ENCODE measurements around the gene RXRB.
A peak's percentile ranks its signal among the peaks of the same experiment; 100 is the strongest.
"Not testable (repeated sequence)": the region's sequence is repeated elsewhere in the genome, so short reads cannot be mapped to it uniquely, and the experiment has no call there.

Gene RXRB

GRCh38 chr6:33236328-33236727 is 35.9 kb upstream of the RXRB start:
- no peaks in the 10 kb centered on the region for H4K20me1 ChIP-seq
- no peaks in the 10 kb centered on the region for H3K27me3 ChIP-seq
- H3K4me3 ChIP-seq, result no peak overlapping the region
- no peaks in the 10 kb centered on the region for H3K36me3 ChIP-seq
- H3K9me3 ChIP-seq, result no peaks in the 10 kb centered on the region
- H3K27ac ChIP-seq, result no peak overlapping the region
- H3K9ac ChIP-seq, result no peak overlapping the region
- peaks cover 24% of the 10 kb centered on the region for H3K4me1 ChIP-seq
- H3K4me2 ChIP-seq, result peak overlapping the region; percentile 68; the same call in 1 of the 2 replicates
- no peak for TF ChIP-seq Cebpa-rat (IDR thresholded peaks at IDR 0.05)

GRCh38 chr6:33235221-33235634 is 34.8 kb upstream of the RXRB start:
- Histone ChIP-seq H3K27ac (peak overlapping the region; percentile 40; the same call in 1 of the 2 replicates), H3K4me3 (no peak overlapping the region), H3K4me1 (peaks cover 28% of the 10 kb centered on the region), H3K4me2 (peak overlapping the region; percentile 68), H3K9ac (peak overlapping the region; percentile 34; the same call in 1 of the 2 replicates), H3K36me3 (no peaks in the 10 kb centered on the region), H4K20me1 (no peaks in the 10 kb centered on the region), H3K9me3 (no peaks in the 10 kb centered on the region), H3K27me3 (no peaks in the 10 kb centered on the region)
- TF ChIP-seq Cebpa-rat (IDR thresholded peaks at IDR 0.05), result no peak

GRCh38 chr6:33226503-33227120 is 26.1 kb upstream of the RXRB start:
- H3K9me3 ChIP-seq, H3K4me3 ChIP-seq, H3K27ac ChIP-seq, H3K4me2 ChIP-seq, H3K36me3 ChIP-seq, H3K27me3 ChIP-seq, H4K20me1 ChIP-seq, H3K9ac ChIP-seq, H3K4me1 ChIP-seq: not testable (repeated sequence)

GRCh38 chr6:33217681-33218080 is 17.2 kb upstream of the RXRB start:
- H3K36me3 ChIP-seq, result no peaks in the 10 kb centered on the region
- no peak for TF ChIP-seq Cebpa-rat (IDR thresholded peaks at IDR 0.05)
- H4K20me1 ChIP-seq, result no peaks in the 10 kb centered on the region
- peaks cover 16% of the 10 kb centered on the region for H3K4me1 ChIP-seq
- H3K27ac ChIP-seq, result no peak overlapping the region
- H3K4me3 ChIP-seq, result no peak overlapping the region
- no peaks in the 10 kb centered on the region for H3K9me3 ChIP-seq
- no peak overlapping the region for H3K4me2 ChIP-seq
- H3K9ac ChIP-seq, result no peak overlapping the region
- H3K27me3 ChIP-seq, result peaks cover 30% of the 10 kb centered on the region

- TF ChIP-seq Cebpa-rat (IDR thresholded peaks at IDR 0.05), result no peak
These were observed 16.8 kb upstream of the RXRB start for GRCh38 chr6:33217246-33217645.

GRCh38 chr6:33216117-33216649 is 15.7 kb upstream of the RXRB start:
- Histone ChIP-seq H3K4me3 (no peak overlapping the region), H3K4me1 (peaks cover 23% of the 10 kb centered on the region), H3K27me3 (peaks cover 43% of the 10 kb centered on the region), H3K4me2 (no peak overlapping the region), H3K36me3 (peaks cover 13% of the 10 kb centered on the region; the same call in 1 of the 2 replicates), H3K9me3 (no peaks in the 10 kb centered on the region), H3K27ac (no peak overlapping the region), H4K20me1 (no peaks in the 10 kb centered on the region), H3K9ac (no peak overlapping the region)
- TF ChIP-seq Cebpa-rat (IDR thresholded peaks at IDR 0.05), result no peak

More at GRCh38 chr6:33217246-33217645, 16.8 kb upstream of the RXRB start:
- Histone ChIP-seq H3K36me3 (0 out of 2 replicates have a peak, but pooled peaks cover 3% of the 10 kb centered on the region), H3K4me2 (no peak overlapping the region), H3K9me3 (no peaks in the 10 kb centered on the region), H3K27me3 (peaks cover 35% of the 10 kb centered on the region), H3K4me1 (peaks cover 21% of the 10 kb centered on the region), H3K27ac (no peak overlapping the region), H3K4me3 (no peak overlapping the region), H3K9ac (no peak overlapping the region), H4K20me1 (no peaks in the 10 kb centered on the region)

- Histone ChIP-seq H3K27me3 (peaks cover 43% of the 10 kb centered on the region), H3K9ac (no peak overlapping the region), H3K4me2 (no peak overlapping the region), H3K9me3 (no peaks in the 10 kb centered on the region), H3K36me3 (peaks cover 16% of the 10 kb centered on the region; the same call in 1 of the 2 replicates), H3K27ac (no peak overlapping the region), H3K4me3 (no peak overlapping the region), H4K20me1 (no peaks in the 10 kb centered on the region), H3K4me1 (peaks cover 23% of the 10 kb centered on the region)
- no peak for TF ChIP-seq Cebpa-rat (IDR thresholded peaks at IDR 0.05)
These were observed 15.0 kb upstream of the RXRB start for GRCh38 chr6:33215271-33216116.

- Histone ChIP-seq H3K9ac (peak overlapping the region; percentile 65; the same call in 1 of the 2 replicates), H3K9me3 (no peaks in the 10 kb centered on the region), H3K4me3 (peak overlapping the region; percentile 65), H3K4me2 (peak overlapping the region; percentile 87), H3K27ac (no peak overlapping the region), H4K20me1 (peaks cover 5% of the 10 kb centered on the region; the same call in 1 of the 2 replicates), H3K4me1 (peaks cover 31% of the 10 kb centered on the region), H3K36me3 (peaks cover 28% of the 10 kb centered on the region; the same call in 1 of the 2 replicates), H3K27me3 (peaks cover 43% of the 10 kb centered on the region)
- TF ChIP-seq Cebpa-rat (IDR thresholded peaks at IDR 0.05), result no peak
These were observed 13.5 kb upstream of the RXRB start for GRCh38 chr6:33213989-33214335.

GRCh38 chr6:33213166-33213988 is 12.9 kb upstream of the RXRB start:
- H3K9ac ChIP-seq, result peak overlapping the region; percentile 65

More at GRCh38 chr6:33213166-33213988, 12.9 kb upstream of the RXRB start:
- Histone ChIP-seq H3K9me3 (no peaks in the 10 kb centered on the region), H3K27me3 (peaks cover 43% of the 10 kb centered on the region), H3K4me1 (peaks cover 34% of the 10 kb centered on the region), H4K20me1 (peaks cover 7% of the 10 kb centered on the region; the same call in 1 of the 2 replicates), H3K36me3 (peaks cover 28% of the 10 kb centered on the region; the same call in 1 of the 2 replicates), H3K4me3 (peak overlapping the region; percentile 65), H3K27ac (peak overlapping the region; percentile 12; the same call in 1 of the 2 replicates), H3K4me2 (peak overlapping the region; percentile 87)
- TF ChIP-seq Cebpa-rat (IDR thresholded peaks at IDR 0.05), result no peak
